Mucosa of descending colon (tissue), 3 donors: Measurements from ENCODE around the gene XRN1. TPM values are rescaled to one million over a fixed set of nuclear protein-coding genes. Genes with fewer than 3 reads are reported as not detected.
"Not testable (repeated sequence)": the region's sequence is repeated elsewhere in the genome, so short reads cannot be mapped to it uniquely, and the experiment has no call there.

Experiments used
- ATAC-seq: fragments of 200-7000 bp; cut with Tn5 transposase; one replicate; pipeline ENCODE4 v1.9.1; 2020; ENCODE audit warnings: mild to moderate bottlenecking, moderate library complexity
- DNase-seq, 3 donors: peaks; one replicate each; pipeline ENCODE4 v3.0.0-alpha.2; 2020
- H3K36me3 ChIP-seq: fragments of 200-600 bp; one replicate; pipeline ENCODE4 v1.8.0; 2021; ENCODE audit warnings: low read depth, mild to moderate bottlenecking
- H3K4me1 ChIP-seq: fragments of 200-600 bp; one replicate; pipeline ENCODE4 v1.8.0; 2021; ENCODE audit warnings: low read depth, mild to moderate bottlenecking
- H3K4me3 ChIP-seq: fragments of 200-600 bp; one replicate; pipeline ENCODE4 v1.8.0; 2021; ENCODE audit warnings: mild to moderate bottlenecking
- H3K9me3 ChIP-seq: fragments of 200-600 bp; one replicate; pipeline ENCODE4 v1.8.0; 2021; ENCODE audit warnings: mild to moderate bottlenecking
- CTCF ChIP-seq: fragments of 200-600 bp; IDR thresholded peaks from one replicate; pipeline ENCODE4 v1.8.0; 2022; ENCODE audit warnings: antibody characterized with exemption, mild to moderate bottlenecking
- intact Hi-C, 2 donors: fragments of 100-400 bp; cut with DNase I in 1 of 2; cut with micrococcal nuclease in 1 of 2; formaldehyde crosslinking; loops; one replicate each; pipeline versions ENCODE4 v1.11.0 to v1.11.1; 2022; cut with DNase I, micrococcal nuclease
- total RNA-seq, 3 donors: library from RNA; stranded (reverse); fragmentation: NEBNext Ultra II Directional in 2 of 3; extraction: Animal tissue kit (Norgen Biotek cat#: 25700) in 2 of 3; gene quantifications; one replicate each; pipeline versions ENCODE4 v1.2.1 to v1.2.4, GENCODE V29; 2021 to 2023
- donor health status: DM: no; HTN: no; CAD: no; lungs with moderate emphysema.
- donor health status: DM: no; HTN: no; CAD: no.
- donor health status: DM: no; HTN: yes; CAD: no.

The XRN1 gene
- total RNA-seq, 3 donors from 2014 or later: 57.3 to 60.7 (median 59.4) TPM

GRCh38 chr3:142385078-142385477, 62.8 kb downstream of the XRN1 start:
- Histone ChIP-seq H3K36me3 (no peaks in the 10 kb centered on the region), H3K4me3 (no peak overlapping the region), H3K4me1 (no peaks in the 10 kb centered on the region), H3K9me3 (no peaks in the 10 kb centered on the region)
- intact Hi-C loops: no loop called here
- ATAC-seq: no peak
- no peak for TF ChIP-seq CTCF
- DNase-seq: no peak

- H3K36me3 ChIP-seq: no peaks in the 10 kb centered on the region
- H3K9me3 ChIP-seq: no peaks in the 10 kb centered on the region
- DNase-seq: no peak
- no peaks in the 10 kb centered on the region for H3K4me1 ChIP-seq
- no peak overlapping the region for H3K4me3 ChIP-seq
- no peak for TF ChIP-seq CTCF
- no peak for ATAC-seq
- intact Hi-C loops: no loop called here
Measured at GRCh38 chr3:142374687-142375086, 73.2 kb downstream of the XRN1 start.

GRCh38 chr3:142369576-142369975, 78.3 kb downstream of the XRN1 start:
- H3K4me3 ChIP-seq, intact Hi-C loops, ATAC-seq, H3K36me3 ChIP-seq, DNase-seq, H3K9me3 ChIP-seq, H3K4me1 ChIP-seq: not testable (repeated sequence)

- Histone ChIP-seq H3K4me1 (no peaks in the 10 kb centered on the region), H3K9me3 (no peaks in the 10 kb centered on the region), H3K36me3 (peaks cover 3% of the 10 kb centered on the region), H3K4me3 (no peak overlapping the region)
- ATAC-seq (no peak), DNase-seq (no peak)
- no peak for TF ChIP-seq CTCF
- intact Hi-C loops: no loop called here
Measured at GRCh38 chr3:142366434-142366833, 81.4 kb downstream of the XRN1 start.

GRCh38 chr3:142363936-142364467, 83.8 kb downstream of the XRN1 start:
- no peak for ATAC-seq
- H3K4me1 ChIP-seq: no peaks in the 10 kb centered on the region
- no peaks in the 10 kb centered on the region for H3K9me3 ChIP-seq
- no peak overlapping the region for H3K4me3 ChIP-seq
- intact Hi-C loops: no loop called here
- no peak for DNase-seq
- no peak for TF ChIP-seq CTCF
- H3K36me3 ChIP-seq: peaks cover 3% of the 10 kb centered on the region

GRCh38 chr3:142363433-142363832, 84.4 kb downstream of the XRN1 start:
- H3K9me3 ChIP-seq, DNase-seq, intact Hi-C loops, ATAC-seq, H3K4me1 ChIP-seq, H3K4me3 ChIP-seq, H3K36me3 ChIP-seq: not testable (repeated sequence)

GRCh38 chr3:142359367-142359766, 88.5 kb downstream of the XRN1 start:
- ATAC-seq: no peak
- Histone ChIP-seq H3K9me3 (no peaks in the 10 kb centered on the region), H3K36me3 (no peaks in the 10 kb centered on the region), H3K4me1 (no peaks in the 10 kb centered on the region), H3K4me3 (no peak overlapping the region)
- no peak for DNase-seq
- intact Hi-C loops: no loop called here
- no peak for TF ChIP-seq CTCF
